PC-9 (cell line): ENCODE data around the gene WWC2.

Experiments
- EZH2 ChIP-seq: fragments of 200-600 bp; sonication (generic); IDR thresholded peaks from 2 replicates; pipeline ENCODE4 v1.8.0; 2017; ENCODE audit warnings: antibody characterized with exemption, low read depth
- TF ChIP-seq, protein P1 (sequence below): fragments of 200-600 bp; sonication (generic); conservative IDR thresholded peaks from 2 replicates; pipeline ENCODE4 v1.6.1; 2017; ENCODE audit warnings: mixed run types, antibody characterized with exemption, mild to moderate bottlenecking, moderate library complexity

- TF ChIP-seq, protein P1, sequence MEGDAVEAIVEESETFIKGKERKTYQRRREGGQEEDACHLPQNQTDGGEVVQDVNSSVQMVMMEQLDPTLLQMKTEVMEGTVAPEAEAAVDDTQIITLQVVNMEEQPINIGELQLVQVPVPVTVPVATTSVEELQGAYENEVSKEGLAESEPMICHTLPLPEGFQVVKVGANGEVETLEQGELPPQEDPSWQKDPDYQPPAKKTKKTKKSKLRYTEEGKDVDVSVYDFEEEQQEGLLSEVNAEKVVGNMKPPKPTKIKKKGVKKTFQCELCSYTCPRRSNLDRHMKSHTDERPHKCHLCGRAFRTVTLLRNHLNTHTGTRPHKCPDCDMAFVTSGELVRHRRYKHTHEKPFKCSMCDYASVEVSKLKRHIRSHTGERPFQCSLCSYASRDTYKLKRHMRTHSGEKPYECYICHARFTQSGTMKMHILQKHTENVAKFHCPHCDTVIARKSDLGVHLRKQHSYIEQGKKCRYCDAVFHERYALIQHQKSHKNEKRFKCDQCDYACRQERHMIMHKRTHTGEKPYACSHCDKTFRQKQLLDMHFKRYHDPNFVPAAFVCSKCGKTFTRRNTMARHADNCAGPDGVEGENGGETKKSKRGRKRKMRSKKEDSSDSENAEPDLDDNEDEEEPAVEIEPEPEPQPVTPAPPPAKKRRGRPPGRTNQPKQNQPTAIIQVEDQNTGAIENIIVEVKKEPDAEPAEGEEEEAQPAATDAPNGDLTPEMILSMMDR: no peak
- no peak for TF ChIP-seq EZH2
Measured at GRCh38 chr4:183369073-183369472, 270.0 kb downstream of the WWC2 start.
